HFFc6 (cell line): ENCODE data around the gene BTG2. TPM values are rescaled to one million over a fixed set of nuclear protein-coding genes. Genes with fewer than 3 reads are reported as not detected.
"Not testable (repeated sequence)": the region's sequence is repeated elsewhere in the genome, so short reads cannot be mapped to it uniquely, and the experiment has no call there.

Source experiments
- DNase-seq: peaks from one replicate; pipeline ENCODE4 v3.0.0-alpha.2; 2018
- H3K27ac Mint-ChIP-seq: 2 replicates; pipeline ENCODE4 v1.8.0; 2020; ENCODE audit warnings: mild to moderate bottlenecking, mixed read lengths
- H3K27me3 Mint-ChIP-seq: 2 replicates; pipeline ENCODE4 v1.8.0; 2021; ENCODE audit warnings: mild to moderate bottlenecking, moderate library complexity, mixed read lengths; ENCODE audit not compliant: insufficient read depth
- H3K36me3 Mint-ChIP-seq: 2 replicates; pipeline ENCODE4 v1.8.0; 2021; ENCODE audit warnings: low read depth, mixed read lengths
- H3K4me1 Mint-ChIP-seq: 2 replicates; pipeline ENCODE4 v1.8.0; 2020; ENCODE audit warnings: low read depth, mixed read lengths
- H3K4me3 Mint-ChIP-seq: 2 replicates; pipeline ENCODE4 v1.8.0; 2020; ENCODE audit warnings: mild to moderate bottlenecking, moderate library complexity, mixed read lengths
- H3K9me3 Mint-ChIP-seq: 2 replicates; pipeline ENCODE4 v1.8.0; 2020; ENCODE audit warnings: mild to moderate bottlenecking, mixed read lengths
- total RNA-seq, 6 experiments: library from RNA; stranded (reverse); fragmentation: NEBNext Ultra II Directional; extraction: Animal tissue kit (Norgen Biotek cat#: 25700); gene quantifications; 2 replicates in 1 of 6; 3 replicates in 5 of 6; pipeline ENCODE4 v1.2.3, GENCODE V29; 2021
- TF ChIP-seq, protein P1 (sequence below): fragments of 200-600 bp; sonication (generic); IDR thresholded peaks from 2 replicates; pipeline ENCODE4 v1.5.0; 2021; ENCODE audit warnings: antibody characterized with exemption, mild to moderate bottlenecking

BTG2 gene
- total RNA-seq, 6 experiments from 2014 or later, result 12.7 to 18.5 (median 13.7) TPM

DNA sequence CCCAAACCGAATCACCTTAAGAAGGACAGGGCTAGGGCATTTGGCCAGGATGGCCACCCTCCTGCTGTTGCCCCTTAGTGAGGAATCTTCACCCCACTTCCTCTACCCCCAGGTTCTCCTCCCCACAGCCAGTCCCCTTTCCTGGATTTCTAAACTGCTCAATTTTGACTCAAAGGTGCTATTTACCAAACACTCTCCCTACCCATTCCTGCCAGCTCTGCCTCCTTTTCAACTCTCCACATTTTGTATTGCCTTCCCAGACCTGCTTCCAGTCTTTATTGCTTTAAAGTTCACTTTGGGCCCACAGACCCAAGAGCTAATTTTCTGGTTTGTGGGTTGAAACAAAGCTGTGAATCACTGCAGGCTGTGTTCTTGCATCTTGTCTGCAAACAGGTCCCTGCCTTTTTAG is 3.6 kb downstream of the BTG2 start:
- peaks cover 45% of the 10 kb centered on the region for H3K4me1 Mint-ChIP-seq

DNA sequence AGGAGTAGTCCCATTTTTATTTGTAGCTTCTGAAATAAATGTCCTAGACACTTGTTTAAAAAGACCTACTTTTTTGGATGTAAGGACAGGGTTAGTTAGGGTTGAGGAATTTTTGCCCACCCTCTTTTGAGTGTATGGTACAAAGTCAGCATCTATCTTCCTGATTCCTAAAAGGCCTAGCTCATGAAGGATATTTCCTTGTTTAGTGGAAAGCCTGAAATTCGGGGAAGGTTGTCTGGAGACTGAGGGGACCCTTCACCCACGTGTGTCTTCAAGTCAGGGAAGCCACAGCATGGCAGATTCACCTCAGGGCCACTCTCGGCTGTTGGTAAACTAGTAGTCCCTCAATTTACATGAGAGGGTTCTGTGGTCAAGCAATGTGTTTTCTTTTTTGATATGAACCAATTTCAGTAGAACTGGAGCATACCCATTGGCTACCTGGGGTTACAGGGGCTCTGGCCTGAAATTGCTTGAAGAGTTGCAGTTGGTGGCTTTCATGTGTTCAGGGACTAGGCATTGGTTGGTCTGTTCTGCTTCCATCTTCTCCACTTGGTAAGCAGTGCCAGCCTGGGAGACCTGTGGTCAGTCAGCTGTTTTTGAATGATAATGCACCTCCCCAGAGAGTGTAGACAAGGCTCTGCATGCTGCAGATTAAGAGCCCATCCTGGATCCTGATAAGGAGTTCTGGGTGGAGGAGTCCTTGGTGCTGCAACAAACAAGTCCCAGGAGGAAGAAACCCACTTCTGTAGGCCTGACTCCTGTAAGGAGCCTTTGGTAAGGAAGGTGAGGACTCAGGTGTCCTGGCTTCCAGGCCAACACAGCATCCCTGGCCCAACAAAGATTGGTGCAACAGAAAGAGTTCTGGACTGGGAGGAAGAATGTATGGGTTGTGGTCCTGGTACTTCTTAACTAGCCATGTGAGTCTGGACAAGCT is 6.3 kb downstream of the BTG2 start:
- Mint-ChIP-seq H3K27me3 (peaks cover 4% of the 10 kb centered on the region), H3K4me3 (no peak overlapping the region), H3K9me3 (no peaks in the 10 kb centered on the region), H3K27ac (no peak overlapping the region), H3K4me1 (peaks cover 37% of the 10 kb centered on the region), H3K36me3 (peaks cover 17% of the 10 kb centered on the region)
- no peak for DNase-seq
- TF ChIP-seq, protein P1, sequence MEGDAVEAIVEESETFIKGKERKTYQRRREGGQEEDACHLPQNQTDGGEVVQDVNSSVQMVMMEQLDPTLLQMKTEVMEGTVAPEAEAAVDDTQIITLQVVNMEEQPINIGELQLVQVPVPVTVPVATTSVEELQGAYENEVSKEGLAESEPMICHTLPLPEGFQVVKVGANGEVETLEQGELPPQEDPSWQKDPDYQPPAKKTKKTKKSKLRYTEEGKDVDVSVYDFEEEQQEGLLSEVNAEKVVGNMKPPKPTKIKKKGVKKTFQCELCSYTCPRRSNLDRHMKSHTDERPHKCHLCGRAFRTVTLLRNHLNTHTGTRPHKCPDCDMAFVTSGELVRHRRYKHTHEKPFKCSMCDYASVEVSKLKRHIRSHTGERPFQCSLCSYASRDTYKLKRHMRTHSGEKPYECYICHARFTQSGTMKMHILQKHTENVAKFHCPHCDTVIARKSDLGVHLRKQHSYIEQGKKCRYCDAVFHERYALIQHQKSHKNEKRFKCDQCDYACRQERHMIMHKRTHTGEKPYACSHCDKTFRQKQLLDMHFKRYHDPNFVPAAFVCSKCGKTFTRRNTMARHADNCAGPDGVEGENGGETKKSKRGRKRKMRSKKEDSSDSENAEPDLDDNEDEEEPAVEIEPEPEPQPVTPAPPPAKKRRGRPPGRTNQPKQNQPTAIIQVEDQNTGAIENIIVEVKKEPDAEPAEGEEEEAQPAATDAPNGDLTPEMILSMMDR, result no peak

More for the DNA sequence above, 3.6 kb downstream of the BTG2 start:
- peaks cover 7% of the 10 kb centered on the region for H3K27me3 Mint-ChIP-seq
- TF ChIP-seq, protein P1, result no peak
- H3K27ac Mint-ChIP-seq, result no peak overlapping the region
- H3K9me3 Mint-ChIP-seq, result no peaks in the 10 kb centered on the region
- peaks cover 17% of the 10 kb centered on the region for H3K36me3 Mint-ChIP-seq
- DNase-seq, result no peak
- peak overlapping the region; percentile 95; the same call in 1 of the 2 replicates for H3K4me3 Mint-ChIP-seq

DNA sequence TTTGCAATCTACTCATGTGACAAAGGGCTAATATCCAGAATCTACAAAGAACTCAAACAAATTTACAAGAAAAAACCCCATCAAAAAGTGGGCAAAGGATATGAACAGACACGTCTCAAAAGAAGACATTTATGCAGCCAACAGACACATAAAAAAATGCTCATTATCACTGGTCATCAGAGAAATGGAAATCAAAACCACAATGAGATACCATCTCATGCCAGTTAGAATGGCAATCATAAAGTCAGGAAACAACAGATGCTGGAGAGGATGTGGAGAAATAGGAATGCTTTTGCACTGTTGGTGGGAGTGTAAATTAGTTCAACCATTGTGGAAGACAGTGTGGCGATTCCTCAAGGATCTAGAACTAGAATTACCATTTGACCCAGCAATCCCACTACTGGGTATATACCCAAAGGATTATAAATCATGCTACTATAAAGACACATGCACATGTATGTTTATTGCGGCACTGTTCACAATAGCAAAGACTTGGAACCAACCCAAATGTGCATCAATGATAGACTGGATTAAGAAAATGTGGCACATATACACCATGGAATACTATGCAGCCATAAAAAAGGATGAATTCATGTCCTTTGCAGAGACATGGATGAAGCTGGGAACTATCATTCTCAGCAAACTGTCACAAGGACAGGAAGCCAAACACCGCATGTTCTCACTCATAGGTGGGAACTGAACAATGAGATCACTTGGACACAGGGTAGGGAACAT is 8.9 kb downstream of the BTG2 start:
- not testable (repeated sequence) for H3K27me3 Mint-ChIP-seq, DNase-seq, H3K9me3 Mint-ChIP-seq, H3K27ac Mint-ChIP-seq, H3K36me3 Mint-ChIP-seq, H3K4me3 Mint-ChIP-seq
- H3K4me1 Mint-ChIP-seq, result peaks cover 15% of the 10 kb centered on the region

DNA sequence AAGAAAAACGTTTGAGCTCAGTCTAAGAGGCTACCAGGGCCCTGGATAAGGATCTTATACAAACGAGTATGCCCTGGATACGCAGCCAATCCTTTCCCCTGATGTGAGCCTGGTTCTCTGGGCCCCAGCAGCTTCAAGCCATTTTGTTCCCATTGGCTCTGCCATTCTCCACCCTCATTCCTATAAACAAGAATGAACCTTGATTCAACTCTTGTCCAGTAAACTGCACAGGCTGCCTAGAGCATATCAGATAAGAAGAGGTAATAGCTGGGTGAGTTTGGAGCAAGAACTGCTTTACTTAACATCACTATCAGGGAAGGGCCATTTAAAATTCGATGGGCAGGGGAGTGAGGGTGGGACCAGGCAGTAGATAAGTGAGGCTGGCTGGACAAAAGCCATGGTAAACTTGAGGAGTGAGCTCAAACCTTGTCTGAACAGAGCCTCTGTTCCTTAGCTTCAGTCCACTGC is 11.3 kb downstream of the BTG2 start:
- no peaks in the 10 kb centered on the region for H3K9me3 Mint-ChIP-seq
- peak; percentile 40 for DNase-seq
- H3K27me3 Mint-ChIP-seq, result peaks cover 18% of the 10 kb centered on the region
- H3K27ac Mint-ChIP-seq, result no peak overlapping the region; the same call in 1 of the 2 replicates
- H3K36me3 Mint-ChIP-seq, result no peaks in the 10 kb centered on the region
- no peak overlapping the region for H3K4me3 Mint-ChIP-seq
- TF ChIP-seq, protein P1, result no peak
- H3K4me1 Mint-ChIP-seq, result peaks cover 23% of the 10 kb centered on the region

DNA sequence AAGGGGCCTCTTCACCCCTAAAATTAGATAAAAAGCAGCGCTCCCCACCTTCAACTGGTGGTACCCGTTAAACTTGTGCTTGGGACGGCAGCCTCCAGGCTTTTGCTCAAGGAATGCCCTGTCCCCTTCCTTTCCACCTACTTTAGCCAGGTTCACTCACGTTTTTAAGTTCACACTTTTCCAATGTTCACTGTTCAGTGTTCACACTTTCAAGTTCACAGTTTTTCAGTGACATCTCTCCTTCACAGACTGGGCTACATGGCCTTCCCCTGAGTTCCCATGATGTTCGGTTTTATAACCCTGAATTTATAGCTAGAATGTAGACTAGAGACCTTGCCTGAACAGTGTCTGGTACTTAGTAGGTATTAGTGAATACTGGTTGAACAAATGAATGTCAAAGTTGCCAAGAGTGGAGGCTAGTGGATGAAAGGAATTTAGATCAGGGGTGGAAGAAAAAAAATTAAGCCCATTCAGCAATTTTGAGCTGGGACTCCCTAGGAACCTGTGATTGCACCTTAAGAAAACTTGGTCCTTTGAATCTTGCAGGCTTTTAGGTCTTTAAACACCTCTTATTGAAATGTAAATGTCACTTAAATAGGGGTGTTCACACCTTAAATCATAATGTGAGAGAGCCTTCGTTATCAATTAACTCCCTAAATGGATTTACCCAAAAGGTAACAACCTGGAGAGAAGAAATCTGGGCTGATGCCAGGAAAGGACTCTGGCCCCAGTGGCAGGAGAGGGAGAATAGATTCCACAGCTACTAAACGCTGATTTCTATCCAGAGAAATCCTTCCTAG is 12.3 kb downstream of the BTG2 start:
- H3K27me3 Mint-ChIP-seq, result peaks cover 20% of the 10 kb centered on the region
- no peaks in the 10 kb centered on the region for H3K9me3 Mint-ChIP-seq
- no peak overlapping the region for H3K4me3 Mint-ChIP-seq
- H3K4me1 Mint-ChIP-seq, result peaks cover 23% of the 10 kb centered on the region
- TF ChIP-seq, protein P1, result no peak
- no peaks in the 10 kb centered on the region for H3K36me3 Mint-ChIP-seq
- DNase-seq, result no peak
- H3K27ac Mint-ChIP-seq, result no peak overlapping the region
